RWPE2 (cell line): Measurements from ENCODE around the gene OAF.
"Not testable (repeated sequence)": the region's sequence is repeated elsewhere in the genome, so short reads cannot be mapped to it uniquely, and the experiment has no call there.

Experiments used
- ATAC-seq: fragments of 200-7000 bp; cut with Tn5 transposase; 3 replicates; pipeline ENCODE4 v1.9.1; 2021; ENCODE audit warnings: low read depth
- DNase-seq: peaks from one replicate; pipeline ENCODE4 v3.0.0-alpha.2; 2020; ENCODE audit warnings: low spot score
- H3K27ac ChIP-seq: fragments of 450-650 bp; 2 replicates; pipeline ENCODE4 v1.5.1; 2017; ENCODE audit warnings: mild to moderate bottlenecking; ENCODE audit not compliant: poor library complexity, severe bottlenecking
- H3K27me3 ChIP-seq: fragments of 250-450 bp; sonication (Bioruptor Pico); 2 replicates; pipeline ENCODE4 v1.5.1; 2021; ENCODE audit warnings: mild to moderate bottlenecking, moderate library complexity; ENCODE audit not compliant: insufficient read depth, poor library complexity, severe bottlenecking
- H3K36me3 ChIP-seq: fragments of 250-450 bp; sonication (Bioruptor Pico); 2 replicates; pipeline ENCODE4 v1.5.1; 2020; ENCODE audit warnings: low read depth, mild to moderate bottlenecking, moderate library complexity
- H3K4me1 ChIP-seq: fragments of 250-450 bp; sonication (Bioruptor Pico); 2 replicates; pipeline ENCODE4 v1.5.1; 2021; ENCODE audit warnings: mild to moderate bottlenecking, moderate library complexity; ENCODE audit not compliant: insufficient read depth, poor library complexity, severe bottlenecking
- H3K4me3 ChIP-seq: fragments of 250-450 bp; sonication (Bioruptor Pico); 2 replicates; pipeline ENCODE4 v1.5.1; 2021; ENCODE audit warnings: mild to moderate bottlenecking, moderate library complexity; ENCODE audit not compliant: severe bottlenecking
- H3K9me3 ChIP-seq: fragments of 250-450 bp; sonication (Bioruptor Pico); 2 replicates; pipeline ENCODE4 v1.5.1; 2021; ENCODE audit warnings: mild to moderate bottlenecking, moderate library complexity; ENCODE audit not compliant: severe bottlenecking
- CTCF ChIP-seq: fragments of 450-650 bp; IDR thresholded peaks from one replicate; pipeline ENCODE4 v1.5.1; 2017; ENCODE audit warnings: mild to moderate bottlenecking, moderate library complexity; ENCODE audit not compliant: poor library complexity, severe bottlenecking

The OAF gene

GRCh38 chr11:120270386-120270785, 59.6 kb downstream of the OAF start:
- Histone ChIP-seq H3K4me3 (no peak overlapping the region), H3K36me3 (no peaks in the 10 kb centered on the region), H3K4me1 (peaks cover 11% of the 10 kb centered on the region), H3K9me3 (no peaks in the 10 kb centered on the region), H3K27ac (no peak overlapping the region), H3K27me3 (no peaks in the 10 kb centered on the region)
- no peak for TF ChIP-seq CTCF
- DNase-seq: no peak
- no peak for ATAC-seq

GRCh38 chr11:120271672-120272071, 60.8 kb downstream of the OAF start:
- TF ChIP-seq CTCF: no peak
- no peaks in the 10 kb centered on the region for H3K27me3 ChIP-seq
- ATAC-seq (no peak), DNase-seq (no peak)
- H3K4me3 ChIP-seq: no peak overlapping the region
- H3K4me1 ChIP-seq: peaks cover 11% of the 10 kb centered on the region
- peak overlapping the region; percentile 33 for H3K27ac ChIP-seq
- H3K36me3 ChIP-seq: no peaks in the 10 kb centered on the region
- H3K9me3 ChIP-seq: no peaks in the 10 kb centered on the region

GRCh38 chr11:120272303-120272702, 61.5 kb downstream of the OAF start:
- Histone ChIP-seq H3K4me3 (no peak overlapping the region), H3K4me1 (peaks cover 11% of the 10 kb centered on the region), H3K36me3 (no peaks in the 10 kb centered on the region), H3K27ac (peak overlapping the region; percentile 33), H3K9me3 (no peaks in the 10 kb centered on the region), H3K27me3 (no peaks in the 10 kb centered on the region)
- DNase-seq (no peak), ATAC-seq (peak; percentile 96)
- TF ChIP-seq CTCF: no peak

GRCh38 chr11:120273432-120273831, 62.6 kb downstream of the OAF start:
- no peak for ATAC-seq
- no peak for DNase-seq
- no peak overlapping the region for H3K27ac ChIP-seq
- no peaks in the 10 kb centered on the region for H3K27me3 ChIP-seq
- H3K4me1 ChIP-seq: peaks cover 11% of the 10 kb centered on the region
- no peaks in the 10 kb centered on the region for H3K9me3 ChIP-seq
- TF ChIP-seq CTCF: no peak
- no peak overlapping the region for H3K4me3 ChIP-seq
- no peaks in the 10 kb centered on the region for H3K36me3 ChIP-seq

GRCh38 chr11:120273956-120274355, 63.1 kb downstream of the OAF start:
- ATAC-seq, H3K36me3 ChIP-seq, H3K4me3 ChIP-seq, H3K9me3 ChIP-seq, H3K27me3 ChIP-seq, DNase-seq, H3K27ac ChIP-seq: not testable (repeated sequence)
- peaks cover 11% of the 10 kb centered on the region for H3K4me1 ChIP-seq

GRCh38 chr11:120279502-120279901, 68.7 kb downstream of the OAF start:
- ATAC-seq: no peak
- H3K4me3 ChIP-seq: no peak overlapping the region
- no peak for DNase-seq
- no peak for TF ChIP-seq CTCF
- H3K9me3 ChIP-seq: no peaks in the 10 kb centered on the region
- H3K4me1 ChIP-seq: no peaks in the 10 kb centered on the region
- H3K27ac ChIP-seq: no peak overlapping the region
- no peaks in the 10 kb centered on the region for H3K36me3 ChIP-seq
- no peaks in the 10 kb centered on the region for H3K27me3 ChIP-seq
